GM12864 (cell line): ENCODE data around the gene BMP8B.

Experiments
- DNase-seq: peaks from one replicate; pipeline ENCODE4 v3.0.0-alpha.2; 2011; ENCODE audit warnings: low read depth
- H3K4me3 ChIP-seq: 2 replicates; pipeline ENCODE4 v1.5.1; 2011; ENCODE audit warnings: mild to moderate bottlenecking, low read depth, low read length, control low read depth
- TF ChIP-seq, protein P1 (sequence below): IDR thresholded peaks from 2 replicates; pipeline ENCODE4 v1.5.1; 2011; ENCODE audit warnings: low read depth, mild to moderate bottlenecking, moderate library complexity, low read length, control low read depth, inconsistent platforms; ENCODE audit errors: missing control alignments

BMP8B gene, protein sequence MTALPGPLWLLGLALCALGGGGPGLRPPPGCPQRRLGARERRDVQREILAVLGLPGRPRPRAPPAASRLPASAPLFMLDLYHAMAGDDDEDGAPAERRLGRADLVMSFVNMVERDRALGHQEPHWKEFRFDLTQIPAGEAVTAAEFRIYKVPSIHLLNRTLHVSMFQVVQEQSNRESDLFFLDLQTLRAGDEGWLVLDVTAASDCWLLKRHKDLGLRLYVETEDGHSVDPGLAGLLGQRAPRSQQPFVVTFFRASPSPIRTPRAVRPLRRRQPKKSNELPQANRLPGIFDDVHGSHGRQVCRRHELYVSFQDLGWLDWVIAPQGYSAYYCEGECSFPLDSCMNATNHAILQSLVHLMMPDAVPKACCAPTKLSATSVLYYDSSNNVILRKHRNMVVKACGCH

GRCh38 chr1:39788758-39789570 lies at the start of gene BMP8B:
Gene BMP8B (minus strand): TSS chr1:39788865. CDS start chr1:39788485, 380 bp downstream.
- TF ChIP-seq, protein P1, sequence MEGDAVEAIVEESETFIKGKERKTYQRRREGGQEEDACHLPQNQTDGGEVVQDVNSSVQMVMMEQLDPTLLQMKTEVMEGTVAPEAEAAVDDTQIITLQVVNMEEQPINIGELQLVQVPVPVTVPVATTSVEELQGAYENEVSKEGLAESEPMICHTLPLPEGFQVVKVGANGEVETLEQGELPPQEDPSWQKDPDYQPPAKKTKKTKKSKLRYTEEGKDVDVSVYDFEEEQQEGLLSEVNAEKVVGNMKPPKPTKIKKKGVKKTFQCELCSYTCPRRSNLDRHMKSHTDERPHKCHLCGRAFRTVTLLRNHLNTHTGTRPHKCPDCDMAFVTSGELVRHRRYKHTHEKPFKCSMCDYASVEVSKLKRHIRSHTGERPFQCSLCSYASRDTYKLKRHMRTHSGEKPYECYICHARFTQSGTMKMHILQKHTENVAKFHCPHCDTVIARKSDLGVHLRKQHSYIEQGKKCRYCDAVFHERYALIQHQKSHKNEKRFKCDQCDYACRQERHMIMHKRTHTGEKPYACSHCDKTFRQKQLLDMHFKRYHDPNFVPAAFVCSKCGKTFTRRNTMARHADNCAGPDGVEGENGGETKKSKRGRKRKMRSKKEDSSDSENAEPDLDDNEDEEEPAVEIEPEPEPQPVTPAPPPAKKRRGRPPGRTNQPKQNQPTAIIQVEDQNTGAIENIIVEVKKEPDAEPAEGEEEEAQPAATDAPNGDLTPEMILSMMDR, result no peak
- DNase-seq, result no peak
- H3K4me3 ChIP-seq, result peak within 1 kb of the TSS; percentile 89

- no peak for DNase-seq
- no peak overlapping the region for H3K4me3 ChIP-seq
- TF ChIP-seq, protein P1, result no peak
Measured at GRCh38 chr1:39836595-39837110, 48.0 kb upstream of the BMP8B start.

DNA sequence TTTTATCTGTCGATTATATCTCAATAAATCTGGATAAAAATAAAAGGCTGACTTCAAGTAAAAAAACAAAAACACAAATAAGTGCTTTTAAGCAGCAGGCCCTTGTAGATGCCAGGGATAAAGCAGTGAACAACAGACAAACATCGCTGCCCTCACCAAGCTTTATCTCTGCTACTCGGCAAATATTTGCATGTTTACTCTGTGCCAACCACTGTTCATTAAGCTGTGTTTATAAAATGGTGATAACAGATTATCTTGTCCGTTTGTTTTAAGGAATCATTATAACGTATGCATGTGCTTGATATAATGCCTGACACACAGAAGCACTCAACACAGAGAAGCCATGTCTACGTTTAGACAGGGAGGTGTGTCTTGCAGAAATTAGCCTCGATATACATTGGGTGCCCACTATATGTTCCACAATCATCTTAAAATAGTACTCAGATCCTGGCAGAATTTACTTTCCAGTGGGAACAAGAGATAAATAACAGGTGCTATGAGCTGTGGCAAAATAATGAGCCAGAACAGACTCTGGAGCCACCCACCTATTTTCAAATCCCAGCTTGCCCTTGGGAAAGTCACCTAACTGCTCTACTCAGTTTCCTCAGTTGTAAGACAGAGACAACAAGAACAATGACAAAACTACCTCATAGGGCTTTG lies 47.4 kb upstream of the BMP8B start:
- no peak overlapping the region for H3K4me3 ChIP-seq
- TF ChIP-seq, protein P1, result no peak
- DNase-seq, result no peak

DNA sequence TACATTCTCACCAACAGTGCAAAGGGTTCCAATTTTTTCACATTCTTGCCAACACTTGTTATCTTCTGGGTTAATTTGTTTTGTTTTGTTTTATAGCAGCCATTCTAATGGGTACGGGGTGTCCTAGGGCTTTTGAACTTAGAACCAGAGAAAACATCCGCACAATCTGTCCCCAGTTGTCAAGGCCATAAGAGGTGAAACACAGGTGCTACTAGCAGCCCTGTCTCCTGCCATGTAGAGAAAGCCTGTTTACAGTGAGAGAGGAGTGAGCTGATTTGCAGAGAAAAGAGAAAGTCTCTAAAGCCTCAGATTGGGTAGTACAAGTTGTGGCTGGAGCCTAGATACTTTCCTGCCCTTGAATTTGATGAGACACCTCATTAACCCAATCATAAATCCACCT lies 46.4 kb upstream of the BMP8B start:
- H3K4me3 ChIP-seq, result no peak overlapping the region
- no peak for DNase-seq
- TF ChIP-seq, protein P1, result no peak

DNA sequence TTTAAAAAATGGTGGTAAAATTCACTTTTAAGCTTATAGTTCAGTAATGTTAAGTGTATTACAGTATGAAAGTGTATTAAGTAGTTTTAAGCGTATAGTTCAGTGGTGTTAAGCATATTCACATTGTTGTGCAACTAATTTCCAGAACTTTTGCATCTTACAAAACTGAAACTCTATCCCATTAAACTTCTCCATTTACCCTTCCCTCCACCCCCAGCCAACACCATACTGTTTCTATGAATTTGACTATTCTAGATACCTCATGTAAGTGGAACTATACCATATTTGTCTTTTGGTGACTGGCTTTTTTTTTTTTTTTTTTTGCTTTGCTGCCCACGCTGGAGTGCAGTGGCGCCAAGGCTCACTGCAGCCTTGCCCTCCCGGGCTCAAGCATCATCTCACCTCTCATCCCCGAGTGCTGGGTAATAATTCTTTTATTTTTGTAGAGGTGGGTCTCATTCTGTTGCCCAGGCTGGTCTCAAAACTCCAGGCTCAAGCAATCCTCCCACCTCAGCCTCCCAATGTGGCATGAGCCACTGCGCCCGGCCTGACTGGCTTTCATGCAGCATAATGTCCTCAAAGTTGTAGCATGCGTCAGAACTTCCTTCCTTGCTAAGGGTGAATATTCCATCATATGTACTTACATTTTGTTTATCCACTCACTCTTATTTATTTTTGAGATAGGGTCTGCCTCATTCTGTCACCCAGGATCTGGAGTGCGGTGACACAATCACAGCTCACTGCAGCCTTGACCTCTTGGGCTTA lies 45.1 kb upstream of the BMP8B start:
- H3K4me3 ChIP-seq, result no peak overlapping the region
- DNase-seq, result no peak
- TF ChIP-seq, protein P1, result no peak

DNA sequence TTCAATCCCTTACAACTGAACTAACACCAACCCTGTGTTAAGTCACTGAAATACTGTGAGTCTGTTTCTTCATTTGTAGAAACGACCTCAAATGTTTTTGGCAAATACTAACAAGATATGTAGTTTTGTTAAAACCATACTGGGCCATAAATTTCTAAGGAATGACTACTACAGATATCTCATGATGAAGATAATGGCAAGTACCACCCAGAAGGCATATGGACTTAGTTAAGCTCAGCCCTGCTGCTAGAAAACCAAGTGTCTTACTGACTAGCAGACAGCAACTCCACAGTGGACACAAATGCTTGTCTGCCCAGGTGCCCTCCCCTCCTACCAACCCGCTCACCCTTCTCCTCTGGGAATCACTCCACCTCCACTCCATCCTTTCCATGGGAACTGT lies 44.5 kb upstream of the BMP8B start:
- TF ChIP-seq, protein P1, result no peak
- H3K4me3 ChIP-seq, result no peak overlapping the region
- DNase-seq, result no peak
